ENCODE data around the gene LCA5.

- TF ChIP-seq CTCF (IDR thresholded peaks at IDR 0.05): no peak
- no peak for TF ChIP-seq POLR2A (IDR thresholded peaks at IDR 0.05)
- TF ChIP-seq POLR2AphosphoS5 (IDR thresholded peaks at IDR 0.05): no peak
- TF ChIP-seq EP300 (IDR thresholded peaks at IDR 0.05): no peak
These were observed 76.0 kb downstream of the LCA5 start for GRCh38 chr6:79461205-79461604.
